ENCODE data around the gene NOL9.

The NOL9 gene

DNA sequence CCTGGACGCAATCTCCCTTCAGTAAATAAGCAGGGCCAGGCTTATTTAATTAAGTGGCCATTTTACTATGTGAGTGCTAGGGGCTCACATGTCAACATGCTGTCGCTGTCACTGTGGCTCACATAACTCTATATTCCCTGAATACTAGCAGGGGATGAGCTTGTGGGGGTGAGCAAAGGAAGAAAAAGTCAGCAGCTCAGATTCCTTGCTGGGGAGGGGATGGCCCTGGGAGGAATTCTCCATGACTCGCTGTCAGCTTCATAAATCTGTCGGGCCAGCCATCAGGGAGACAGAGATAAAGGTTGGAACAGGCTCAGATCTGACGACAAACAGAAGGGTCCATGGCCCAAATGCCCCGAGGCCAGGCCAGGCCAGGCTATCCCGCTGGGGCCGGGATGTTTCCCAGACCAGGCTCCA is 36.9 kb downstream of the NOL9 start:
- no peak for DNase-seq

DNA sequence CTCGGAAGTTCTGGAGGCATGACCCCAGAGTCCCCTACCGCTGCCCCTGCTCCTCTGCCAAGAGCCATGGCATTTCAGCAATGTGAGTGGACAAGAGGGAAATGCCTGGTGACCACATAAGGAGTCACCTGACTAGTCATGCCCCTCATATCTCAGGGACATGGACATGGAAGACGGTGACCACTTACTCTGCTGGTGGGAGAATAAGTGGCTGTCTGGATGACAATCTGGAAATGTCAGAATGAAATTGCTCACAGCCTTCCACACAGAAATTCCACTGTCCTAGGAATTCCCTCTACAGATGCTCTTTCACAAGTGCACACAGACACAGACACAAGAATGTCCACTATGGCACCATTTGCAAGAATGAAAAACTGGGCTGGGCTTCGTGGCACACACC is 38.5 kb downstream of the NOL9 start:
- no peak for DNase-seq

- DNase-seq = no peak
These were observed 41.0 kb downstream of the NOL9 start for GRCh38 chr1:6513320-6513801.

- DNase-seq = no peak
These were observed 41.4 kb downstream of the NOL9 start for GRCh38 chr1:6512908-6513280.

GRCh38 chr1:6512245-6512907 is 41.9 kb downstream of the NOL9 start:
- no peak for DNase-seq

GRCh38 chr1:6511561-6512244 is 42.6 kb downstream of the NOL9 start:
- no peak for DNase-seq

GRCh38 chr1:6511056-6511455 is 43.3 kb downstream of the NOL9 start:
- no peak for DNase-seq

DNA sequence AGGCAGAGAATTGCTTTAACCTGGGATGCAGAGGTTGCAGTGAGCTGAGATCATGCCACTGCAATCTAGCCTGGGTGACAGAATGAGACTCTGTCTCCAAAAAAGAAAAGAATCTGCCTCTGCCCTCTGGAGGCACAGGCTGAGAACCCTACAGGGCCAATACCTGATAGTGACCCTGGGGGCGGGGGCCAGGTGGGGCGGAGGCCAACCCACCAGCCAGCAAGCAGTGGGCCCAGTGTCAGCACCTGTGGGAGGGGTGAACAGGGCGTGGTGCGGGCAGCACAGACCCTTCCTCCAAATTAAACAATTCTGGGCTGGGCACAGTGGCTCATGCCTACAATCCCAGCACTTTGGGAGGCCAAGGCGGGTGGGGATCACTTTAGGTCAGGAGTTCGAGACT is 43.8 kb downstream of the NOL9 start:
- DNase-seq = no peak

DNA sequence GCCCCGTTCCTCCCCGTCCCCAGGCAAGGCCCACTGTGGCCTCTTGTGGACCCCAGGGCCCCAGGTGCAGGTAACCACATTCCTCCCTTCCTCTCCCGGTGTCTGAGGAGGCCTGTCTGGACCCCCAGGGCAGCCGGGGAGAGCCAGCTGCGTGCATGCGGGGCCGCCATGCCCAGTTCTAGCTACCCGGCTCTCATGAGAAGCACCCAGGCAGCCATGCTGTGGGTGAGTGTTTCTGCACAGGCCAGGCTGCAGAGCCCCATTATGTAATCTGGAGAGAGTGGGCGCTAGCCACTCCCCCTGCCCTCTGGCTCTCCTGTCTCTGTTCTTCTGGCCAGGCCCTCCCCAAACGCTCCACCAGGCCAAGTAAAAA is 44.4 kb downstream of the NOL9 start:
- DNase-seq = no peak

DNA sequence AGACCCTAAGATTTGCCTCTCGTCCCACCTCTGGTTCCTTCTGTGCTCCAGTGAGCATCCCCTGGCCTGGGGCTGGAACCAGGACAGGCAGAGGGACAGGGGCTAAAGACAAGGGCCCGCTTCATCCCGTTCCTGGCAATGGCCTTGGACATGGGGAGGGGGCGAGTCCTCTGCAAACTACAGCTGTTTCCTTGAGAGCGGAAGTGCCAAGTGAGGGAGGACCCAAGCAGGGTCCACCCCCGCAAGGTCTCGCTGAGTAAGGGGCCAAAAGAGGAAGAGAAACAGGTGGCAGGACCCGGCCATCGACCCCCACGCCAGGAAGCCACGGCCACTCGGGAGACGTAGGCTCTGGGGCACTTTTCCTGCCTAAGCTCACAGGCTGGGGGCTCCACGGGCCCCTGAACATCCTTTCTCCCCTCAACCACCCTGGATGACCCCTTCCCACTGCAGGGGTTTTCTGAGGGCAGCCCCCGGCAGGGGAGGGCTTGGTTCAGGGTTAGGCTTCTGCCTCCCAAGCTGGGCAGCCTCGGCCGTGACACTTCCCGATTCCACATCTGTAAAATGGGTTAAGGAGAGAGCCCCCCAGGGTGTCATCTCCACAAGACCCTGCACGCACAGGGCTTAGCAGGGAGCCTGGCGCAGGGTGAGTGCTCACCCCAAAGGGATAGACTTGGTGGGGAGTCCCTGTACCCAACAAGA is 44.9 kb downstream of the NOL9 start:
- DNase-seq = no peak

DNA sequence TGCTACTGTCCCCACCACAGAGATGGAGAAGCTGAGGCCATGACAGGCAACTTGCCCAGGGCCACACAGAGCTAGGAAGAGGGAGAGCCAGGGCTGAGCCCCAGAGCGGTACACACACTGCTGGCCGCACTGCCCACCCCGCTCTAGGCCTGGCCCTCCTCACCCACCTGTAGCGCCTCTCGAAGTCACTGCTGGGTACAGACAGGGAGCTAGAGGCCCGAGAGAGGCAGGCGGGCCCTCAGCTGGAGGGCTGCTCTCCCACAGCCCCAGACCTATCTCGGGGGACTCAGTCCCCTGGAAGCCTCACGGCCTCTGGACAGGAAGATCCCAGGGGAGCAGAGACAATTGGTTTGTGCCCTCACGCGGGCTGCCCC is 45.5 kb downstream of the NOL9 start:
- no peak for DNase-seq

GRCh38 chr1:6508154-6508815 is 46.0 kb downstream of the NOL9 start:
- DNase-seq = no peak

GRCh38 chr1:6507461-6507911 is 46.8 kb downstream of the NOL9 start:
- DNase-seq = no peak

DNA sequence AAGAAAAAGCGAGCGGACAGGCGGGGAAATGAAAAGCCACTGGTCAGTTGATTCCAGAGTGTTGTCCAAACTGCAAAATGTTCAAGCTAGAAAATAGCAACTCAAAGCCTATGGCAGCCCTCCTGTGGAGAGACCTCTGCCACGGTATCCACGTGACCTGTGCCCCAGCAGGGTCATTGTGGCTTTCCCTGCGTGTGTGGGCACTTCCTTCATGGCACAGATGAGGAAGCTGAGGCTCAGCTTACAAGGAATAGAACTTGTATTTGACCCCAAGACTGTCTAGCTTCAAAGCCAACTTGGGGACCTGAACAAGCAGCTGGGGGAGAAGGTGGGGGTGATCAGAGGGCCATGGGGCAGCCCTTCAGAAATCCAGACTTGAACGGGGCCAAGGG is 47.3 kb downstream of the NOL9 start:
- no peak for DNase-seq

DNA sequence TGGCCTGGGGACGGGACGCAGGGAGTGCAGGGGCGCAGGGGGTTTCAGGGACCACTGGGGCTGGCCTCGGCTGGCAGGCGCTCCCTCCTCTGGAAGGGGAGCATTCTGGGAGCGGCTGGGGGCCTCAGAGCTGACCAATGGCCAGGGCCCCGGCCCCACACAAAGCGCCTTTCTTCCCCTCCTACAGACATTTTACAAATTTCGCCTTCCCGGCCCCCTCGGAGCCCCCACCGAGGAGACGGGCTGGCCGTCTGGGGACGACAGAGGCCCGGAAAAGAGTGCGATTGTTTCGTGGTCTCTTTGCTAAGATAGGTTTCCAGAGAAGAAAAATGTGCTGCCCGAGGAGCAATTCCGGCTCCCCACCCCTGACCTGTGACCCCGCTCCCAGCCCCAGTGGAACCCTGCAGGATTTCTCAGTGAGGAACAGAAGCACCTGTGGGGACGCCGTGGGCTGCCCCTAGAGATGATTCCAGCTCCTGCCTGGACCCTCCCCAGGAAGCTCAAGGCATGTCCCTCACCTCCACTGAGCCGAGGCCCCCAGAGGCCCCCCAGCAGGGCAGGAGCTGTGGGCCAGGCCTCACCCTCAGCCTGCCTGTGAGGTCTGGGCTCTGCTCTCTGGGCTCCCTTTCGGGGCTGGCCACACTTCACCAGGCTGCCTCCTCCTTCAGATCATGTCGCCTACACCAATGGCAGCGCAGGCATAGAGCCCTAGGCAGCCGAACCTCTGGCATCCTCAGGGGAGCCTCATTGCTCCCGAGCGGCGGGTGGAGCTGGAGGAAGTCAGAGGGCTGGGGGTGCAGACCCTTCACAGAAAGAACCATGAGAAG is 47.9 kb downstream of the NOL9 start:
- no peak for DNase-seq

GRCh38 chr1:6505367-6506209 is 48.7 kb downstream of the NOL9 start:
- no peak for DNase-seq

DNA sequence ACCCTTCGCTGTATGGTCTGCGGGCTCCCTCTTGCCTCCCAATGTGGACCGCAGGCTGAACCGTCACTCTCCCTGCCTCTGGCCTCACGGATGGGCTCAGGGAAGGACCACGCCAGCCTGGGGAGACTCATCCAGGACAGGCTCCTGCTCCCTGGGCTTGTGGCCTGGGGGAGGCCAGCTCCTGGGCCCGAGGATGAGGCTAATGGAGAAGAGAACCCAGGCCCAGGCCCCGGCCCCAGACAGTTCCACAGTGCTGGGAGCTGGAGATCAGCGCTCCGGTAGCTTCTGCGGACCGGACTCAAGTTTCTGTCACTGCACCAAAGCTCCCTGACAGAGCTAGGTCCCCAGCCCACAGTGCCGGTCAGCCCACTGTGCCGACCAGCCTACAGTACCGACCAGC is 49.4 kb downstream of the NOL9 start:
- no peak for DNase-seq

- DNase-seq = no peak
These were observed 50.3 kb downstream of the NOL9 start for GRCh38 chr1:6503884-6504602.

DNA sequence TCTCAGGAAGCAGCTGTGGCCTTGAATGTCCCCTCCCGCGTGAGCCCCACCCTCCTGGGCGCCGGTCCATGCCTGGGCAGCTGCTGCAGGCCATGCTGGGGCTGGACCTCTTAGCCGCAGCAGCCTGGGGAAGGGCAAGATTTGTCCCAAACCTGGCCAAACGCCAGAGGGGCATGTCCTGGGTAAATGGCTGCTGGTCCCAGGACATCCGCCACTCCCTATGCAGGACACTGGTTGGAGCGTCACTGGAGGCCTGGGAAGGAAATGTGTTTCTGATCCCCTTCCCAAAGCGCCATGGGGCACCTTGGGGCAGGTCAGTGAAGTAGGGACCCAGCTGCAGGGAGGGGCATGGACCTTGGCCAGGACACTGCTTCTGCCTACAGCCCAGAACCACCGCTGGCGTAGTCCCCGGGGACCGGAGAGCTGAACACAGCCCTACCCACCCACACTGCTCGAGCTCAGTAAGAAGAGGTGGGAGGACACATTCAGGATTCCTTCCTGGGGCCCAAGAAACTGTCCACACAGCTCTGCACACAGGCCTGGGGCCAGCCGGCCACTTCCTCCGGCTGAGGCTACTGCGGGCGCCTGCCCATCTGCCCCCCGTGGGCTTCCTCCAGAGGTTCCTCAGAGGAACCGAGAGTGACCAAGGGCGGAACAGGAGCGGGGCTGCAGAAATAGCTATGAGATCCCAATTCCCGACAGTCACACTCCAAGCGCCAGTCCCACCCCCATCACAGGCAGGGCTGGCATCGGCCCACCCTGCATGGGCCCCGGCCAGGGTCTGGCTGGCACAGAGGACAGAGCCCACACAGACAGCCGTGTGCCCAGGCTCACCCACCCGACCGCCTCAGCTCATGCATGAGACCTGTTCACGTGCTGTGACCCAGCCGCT is 52.1 kb downstream of the NOL9 start:
- DNase-seq = no peak

DNA sequence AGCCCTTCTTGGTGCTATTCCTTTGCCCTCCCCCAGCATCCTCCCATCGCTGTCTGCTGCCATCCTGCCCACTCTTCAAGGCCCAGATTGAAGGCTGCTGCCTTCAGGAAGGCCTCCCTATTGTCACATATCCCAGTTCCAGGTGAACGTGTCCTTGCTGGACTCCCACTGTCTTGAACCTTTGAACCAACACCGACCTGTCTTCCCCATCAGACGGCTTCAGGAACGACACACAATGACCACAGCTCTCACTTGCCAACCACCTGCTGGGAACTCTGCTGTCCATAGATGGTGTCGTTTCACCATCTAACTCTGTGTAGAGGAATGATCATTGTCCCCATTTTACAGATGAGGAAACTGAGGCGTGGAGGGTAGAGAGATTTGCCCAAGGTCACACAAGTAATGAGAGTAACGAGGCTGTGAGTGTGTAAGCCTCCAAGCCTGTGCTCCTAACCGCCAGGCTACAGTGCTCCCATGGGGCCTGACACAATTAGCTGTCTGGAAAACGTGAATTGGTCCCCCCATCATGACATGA is 53.0 kb downstream of the NOL9 start:
- DNase-seq = no peak

Data from activated CD4-positive, alpha-beta T cell treated with anti-CD3 and anti-CD28 coated beads for 1 hour (primary cell).